Activated naive CD4-positive, alpha-beta T cell treated with anti-CD3 and anti-CD28 coated beads for 36 hours (primary cell): ENCODE measurements around the gene SNAPC4. TPM values are rescaled to one million over a fixed set of nuclear protein-coding genes. Genes with fewer than 3 reads are reported as not detected.
A peak's percentile ranks its signal among the peaks of the same experiment; 100 is the strongest.

Experiments used
- CTCF ChIA-PET: fragments of 350-600 bp; sonication (Branson Sonifier 250); formaldehyde crosslinking; loops from one replicate; lab custom pipeline; 2021; ENCODE audit warnings: antibody characterized with exemption; lab: Charles Lee
- DNase-seq: peaks from one replicate; pipeline ENCODE4 v3.0.0-alpha.2; 2020
- H3K27ac Mint-ChIP-seq: one replicate; pipeline ENCODE4 v1.8.0; 2021; ENCODE audit warnings: mild to moderate bottlenecking, mixed read lengths
- H3K27me3 Mint-ChIP-seq: one replicate; pipeline ENCODE4 v1.8.0; 2021; ENCODE audit warnings: low read depth, mixed read lengths
- H3K36me3 Mint-ChIP-seq: one replicate; pipeline ENCODE4 v1.8.0; 2021; ENCODE audit warnings: low read depth, mixed read lengths
- H3K4me1 Mint-ChIP-seq: one replicate; pipeline ENCODE4 v1.8.0; 2021; ENCODE audit warnings: low read depth, mixed read lengths
- H3K4me3 Mint-ChIP-seq: one replicate; pipeline ENCODE4 v1.8.0; 2021; ENCODE audit warnings: mild to moderate bottlenecking, moderate library complexity, mixed read lengths
- H3K9me3 Mint-ChIP-seq: one replicate; pipeline ENCODE4 v1.8.0; 2021; ENCODE audit warnings: mixed read lengths
- intact Hi-C: fragments of 100-400 bp; cut with micrococcal nuclease; formaldehyde crosslinking; loops from one replicate; pipeline ENCODE4 v1.15.1; 2023
- total RNA-seq, 2 experiments: library from RNA; stranded (reverse); gene quantifications; one replicate each; pipeline ENCODE4 v1.2.3, GENCODE V29; 2021

SNAPC4 gene, protein sequence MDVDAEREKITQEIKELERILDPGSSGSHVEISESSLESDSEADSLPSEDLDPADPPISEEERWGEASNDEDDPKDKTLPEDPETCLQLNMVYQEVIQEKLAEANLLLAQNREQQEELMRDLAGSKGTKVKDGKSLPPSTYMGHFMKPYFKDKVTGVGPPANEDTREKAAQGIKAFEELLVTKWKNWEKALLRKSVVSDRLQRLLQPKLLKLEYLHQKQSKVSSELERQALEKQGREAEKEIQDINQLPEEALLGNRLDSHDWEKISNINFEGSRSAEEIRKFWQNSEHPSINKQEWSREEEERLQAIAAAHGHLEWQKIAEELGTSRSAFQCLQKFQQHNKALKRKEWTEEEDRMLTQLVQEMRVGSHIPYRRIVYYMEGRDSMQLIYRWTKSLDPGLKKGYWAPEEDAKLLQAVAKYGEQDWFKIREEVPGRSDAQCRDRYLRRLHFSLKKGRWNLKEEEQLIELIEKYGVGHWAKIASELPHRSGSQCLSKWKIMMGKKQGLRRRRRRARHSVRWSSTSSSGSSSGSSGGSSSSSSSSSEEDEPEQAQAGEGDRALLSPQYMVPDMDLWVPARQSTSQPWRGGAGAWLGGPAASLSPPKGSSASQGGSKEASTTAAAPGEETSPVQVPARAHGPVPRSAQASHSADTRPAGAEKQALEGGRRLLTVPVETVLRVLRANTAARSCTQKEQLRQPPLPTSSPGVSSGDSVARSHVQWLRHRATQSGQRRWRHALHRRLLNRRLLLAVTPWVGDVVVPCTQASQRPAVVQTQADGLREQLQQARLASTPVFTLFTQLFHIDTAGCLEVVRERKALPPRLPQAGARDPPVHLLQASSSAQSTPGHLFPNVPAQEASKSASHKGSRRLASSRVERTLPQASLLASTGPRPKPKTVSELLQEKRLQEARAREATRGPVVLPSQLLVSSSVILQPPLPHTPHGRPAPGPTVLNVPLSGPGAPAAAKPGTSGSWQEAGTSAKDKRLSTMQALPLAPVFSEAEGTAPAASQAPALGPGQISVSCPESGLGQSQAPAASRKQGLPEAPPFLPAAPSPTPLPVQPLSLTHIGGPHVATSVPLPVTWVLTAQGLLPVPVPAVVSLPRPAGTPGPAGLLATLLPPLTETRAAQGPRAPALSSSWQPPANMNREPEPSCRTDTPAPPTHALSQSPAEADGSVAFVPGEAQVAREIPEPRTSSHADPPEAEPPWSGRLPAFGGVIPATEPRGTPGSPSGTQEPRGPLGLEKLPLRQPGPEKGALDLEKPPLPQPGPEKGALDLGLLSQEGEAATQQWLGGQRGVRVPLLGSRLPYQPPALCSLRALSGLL (N-terminal part only)
- 10 to 100 TPM; 12.3 to 14.1 TPM for total RNA-seq

DNA sequence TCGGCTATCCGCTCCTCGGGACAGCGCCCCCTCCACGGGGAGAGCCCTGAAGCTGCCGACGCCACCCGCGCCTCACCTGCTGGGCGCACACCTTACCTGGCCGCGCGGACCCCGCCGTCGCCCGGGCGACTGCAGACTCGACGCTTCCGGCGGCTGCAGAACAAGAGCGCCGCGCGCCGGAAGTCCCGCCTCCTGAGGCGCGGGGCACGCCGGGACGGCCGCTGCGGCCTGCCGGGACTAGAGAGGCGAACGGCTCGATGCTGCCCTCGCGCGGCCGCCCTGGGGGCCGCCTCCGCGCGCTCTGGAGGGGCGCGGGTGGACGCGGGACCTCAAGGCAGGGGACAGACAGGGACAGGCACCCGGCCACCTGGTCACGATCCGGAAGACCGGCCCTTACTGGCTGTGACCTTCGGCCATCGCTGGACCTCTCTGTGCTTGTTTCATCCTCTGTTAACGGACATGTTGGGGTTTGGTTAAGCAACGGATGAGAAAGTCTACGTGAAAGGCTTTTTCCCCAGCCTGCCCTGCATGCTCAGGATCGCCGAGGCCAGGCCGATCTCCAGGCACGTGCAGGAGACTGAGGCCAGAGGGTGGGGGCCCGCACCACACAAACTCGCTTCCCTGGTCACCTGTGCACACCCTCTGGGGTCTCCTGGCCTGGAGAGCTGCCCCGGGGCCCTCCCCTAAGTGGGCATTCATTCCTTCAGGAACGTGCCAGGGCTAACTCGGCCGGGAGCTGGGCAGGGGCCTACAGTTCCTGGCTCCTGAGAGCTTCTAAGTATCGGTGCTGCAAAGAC lies at the start of gene SNAPC4:
TSS of gene SNAPC4 (minus strand) at position 133 of the 797 bp plus-strand sequence. CDS start 1,742 bp downstream, outside the sequence.
- peak; percentile 85 for DNase-seq
- Mint-ChIP-seq H3K36me3 (peaks cover 51% of the 10 kb centered on the region), H3K4me3 (peak within 1 kb of the TSS; percentile 78), H3K27ac (peak within 1 kb of the TSS; percentile 59), H3K27me3 (no peaks in the 10 kb centered on the region), H3K4me1 (peaks cover 57% of the 10 kb centered on the region), H3K9me3 (no peaks in the 10 kb centered on the region)
- CTCF ChIA-PET = interaction anchor here (0.6 to 1.5 kb wide), 8 partner anchors 9 to 483 kb away, joined by 3 to 8 read pairs (median 3); partner anchors contain the start of gene DNLZ
- intact Hi-C loops = loop anchor here (1.0 to 5.0 kb wide), 6 partner anchors 10 to 687 kb away; partner anchors contain the start of genes CAMSAP1, ENTR1, MAN1B1 and PMPCA

DNA sequence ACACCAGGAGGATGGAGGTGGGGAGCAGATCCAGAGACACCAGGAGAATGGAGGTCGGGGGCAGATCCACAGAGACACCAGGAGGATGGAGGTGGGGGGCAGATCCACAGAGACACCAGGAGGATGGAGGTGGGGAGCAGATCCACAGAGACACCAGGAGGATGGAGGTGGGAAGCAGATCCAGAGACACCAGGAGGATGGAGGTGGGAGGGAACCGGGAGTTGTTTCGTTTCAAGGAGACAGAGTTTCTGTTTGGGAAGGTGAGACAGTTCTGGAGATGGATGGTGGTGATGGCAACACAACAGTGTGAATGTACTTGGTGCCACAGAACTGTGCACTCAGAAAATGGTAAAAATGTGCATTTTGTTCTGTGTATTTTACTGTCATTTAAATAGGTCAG lies 48.7 kb upstream of the SNAPC4 start:
- no peaks in the 10 kb centered on the region for H3K27me3 Mint-ChIP-seq
- intact Hi-C loops = no loop called here
- H3K36me3 Mint-ChIP-seq = peaks cover 44% of the 10 kb centered on the region

DNA sequence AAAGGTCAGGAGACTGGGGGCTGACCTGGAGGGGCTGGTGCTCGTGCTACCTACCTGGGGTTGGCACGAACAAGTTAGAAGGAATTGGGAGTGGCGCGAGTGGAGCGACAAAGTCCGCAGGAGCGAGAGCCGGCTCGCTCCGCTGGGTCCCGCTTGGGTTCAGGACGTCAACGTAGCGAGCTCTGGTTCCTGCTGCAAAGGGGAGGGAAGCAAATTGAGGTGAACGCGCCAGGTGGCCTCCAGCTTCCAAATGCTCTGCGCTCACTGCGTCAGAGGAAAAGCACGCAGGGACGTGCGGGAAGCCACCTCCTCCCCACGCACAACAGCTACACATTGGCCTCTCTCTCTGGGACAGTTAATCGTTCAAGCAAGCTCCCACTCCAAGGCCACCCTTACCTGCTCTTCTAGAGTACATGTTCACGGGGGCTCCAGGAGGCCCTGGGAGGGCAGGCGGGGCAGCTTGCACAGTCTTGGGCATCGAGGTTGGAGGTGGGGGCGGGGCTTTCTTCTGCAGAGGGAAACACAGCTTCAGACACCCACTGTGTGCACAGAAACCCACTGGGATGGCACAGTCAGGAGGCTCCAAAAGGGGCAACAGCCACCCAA lies 47.3 kb upstream of the SNAPC4 start:
- Mint-ChIP-seq H3K4me1 (no peaks in the 10 kb centered on the region), H3K4me3 (no peak overlapping the region), H3K36me3 (peaks cover 41% of the 10 kb centered on the region), H3K27ac (no peak overlapping the region), H3K9me3 (no peaks in the 10 kb centered on the region), H3K27me3 (no peaks in the 10 kb centered on the region)
- intact Hi-C loops = no loop called here
- no peak for DNase-seq
- CTCF ChIA-PET = interaction anchor here (0.6 to 0.7 kb wide), 2 partner anchors 10 to 260 kb away, joined by 3 to 4 read pairs; no protein-coding TSS in a partner anchor

More for the DNA sequence above, 48.7 kb upstream of the SNAPC4 start:
- Mint-ChIP-seq H3K4me3 (no peak overlapping the region), H3K27ac (no peak overlapping the region), H3K4me1 (no peaks in the 10 kb centered on the region), H3K9me3 (no peaks in the 10 kb centered on the region)
- CTCF ChIA-PET = no interaction called here
- no peak for DNase-seq

DNA sequence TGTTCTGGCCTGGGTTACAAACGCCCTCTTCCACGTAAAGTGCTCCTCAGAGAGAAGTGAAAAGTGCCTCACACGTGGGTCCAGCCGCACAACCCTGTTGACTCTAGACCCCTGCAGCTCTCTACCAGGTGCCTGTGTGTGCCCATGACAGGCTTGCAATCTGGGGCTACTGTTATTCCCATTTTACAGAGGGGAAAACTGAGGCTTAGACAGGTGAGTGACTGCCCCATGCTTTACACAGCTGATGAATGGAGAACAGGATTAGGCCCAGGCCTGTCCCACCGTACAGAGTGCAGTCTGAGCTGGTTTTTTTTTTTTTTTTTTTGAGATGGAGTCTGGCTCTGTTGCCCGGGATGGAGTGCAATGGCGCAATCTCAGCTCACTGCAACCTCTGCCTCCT lies 45.8 kb upstream of the SNAPC4 start:
- CTCF ChIA-PET = interaction anchor here (0.6 kb wide), 2 partner anchors 39 to 45 kb away, joined by 3 to 4 read pairs; no protein-coding TSS in a partner anchor

DNA sequence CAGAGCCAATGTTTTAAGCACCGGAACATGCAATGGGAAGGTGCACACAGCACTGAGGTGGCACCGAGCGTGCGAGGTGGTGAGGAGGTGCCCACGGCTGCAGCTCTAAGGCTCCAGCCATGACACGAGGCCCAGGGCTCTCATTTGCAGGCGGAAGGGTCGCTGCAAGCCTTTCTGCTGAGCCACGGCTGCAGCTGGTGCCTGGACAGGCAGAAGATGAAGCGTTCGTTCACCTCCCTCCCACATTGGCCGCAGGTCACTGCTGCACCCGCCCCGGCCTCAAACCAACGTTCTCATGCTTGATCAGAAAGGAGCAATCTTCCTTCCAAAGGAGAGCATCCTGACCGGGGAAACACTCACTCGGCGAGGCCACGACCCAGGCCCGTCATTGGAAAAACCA lies 44.1 kb upstream of the SNAPC4 start:
- H3K9me3 Mint-ChIP-seq = no peaks in the 10 kb centered on the region
- peaks cover 4% of the 10 kb centered on the region for H3K4me1 Mint-ChIP-seq
- no peak for DNase-seq
- peaks cover 35% of the 10 kb centered on the region for H3K36me3 Mint-ChIP-seq
- intact Hi-C loops = no loop called here
- H3K4me3 Mint-ChIP-seq = no peak overlapping the region
- CTCF ChIA-PET = interaction anchor here (0.6 kb wide), 1 partner anchor 11 kb away, joined by 3 read pairs; no protein-coding TSS in a partner anchor
- H3K27me3 Mint-ChIP-seq = no peaks in the 10 kb centered on the region
- no peak overlapping the region for H3K27ac Mint-ChIP-seq

More for the DNA sequence above, 45.8 kb upstream of the SNAPC4 start:
- no peak overlapping the region for H3K4me3 Mint-ChIP-seq
- no peaks in the 10 kb centered on the region for H3K9me3 Mint-ChIP-seq
- H3K27ac Mint-ChIP-seq = peak overlapping the region; percentile 13
- no peaks in the 10 kb centered on the region for H3K27me3 Mint-ChIP-seq
- no peaks in the 10 kb centered on the region for H3K4me1 Mint-ChIP-seq
- peaks cover 40% of the 10 kb centered on the region for H3K36me3 Mint-ChIP-seq
- no peak for DNase-seq
- intact Hi-C loops = no loop called here

DNA sequence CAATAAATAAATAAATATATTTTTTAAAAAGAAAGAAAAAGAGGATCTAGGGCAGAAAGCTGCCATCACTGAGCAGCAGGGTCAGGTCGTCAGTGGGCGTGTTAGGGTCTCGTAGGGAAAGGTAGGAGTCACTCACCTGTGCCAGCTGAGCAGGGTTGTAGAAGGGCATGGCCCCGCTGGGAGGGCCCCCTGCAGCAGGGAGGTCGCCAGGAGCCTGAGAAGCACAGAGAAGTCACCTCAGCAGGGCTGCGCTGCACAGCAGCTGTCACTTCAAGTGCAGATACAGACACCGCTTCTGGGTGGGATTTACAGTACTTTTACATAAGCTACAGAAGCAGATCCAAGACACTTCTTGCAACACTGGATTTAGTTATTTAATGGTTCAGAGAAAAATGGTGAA lies 43.7 kb upstream of the SNAPC4 start:
- no peaks in the 10 kb centered on the region for H3K27me3 Mint-ChIP-seq
- no peaks in the 10 kb centered on the region for H3K9me3 Mint-ChIP-seq
- intact Hi-C loops = no loop called here
- H3K27ac Mint-ChIP-seq = no peak overlapping the region
- H3K4me3 Mint-ChIP-seq = no peak overlapping the region
- DNase-seq = no peak
- CTCF ChIA-PET = no interaction called here
- peaks cover 4% of the 10 kb centered on the region for H3K4me1 Mint-ChIP-seq
- peaks cover 35% of the 10 kb centered on the region for H3K36me3 Mint-ChIP-seq

DNA sequence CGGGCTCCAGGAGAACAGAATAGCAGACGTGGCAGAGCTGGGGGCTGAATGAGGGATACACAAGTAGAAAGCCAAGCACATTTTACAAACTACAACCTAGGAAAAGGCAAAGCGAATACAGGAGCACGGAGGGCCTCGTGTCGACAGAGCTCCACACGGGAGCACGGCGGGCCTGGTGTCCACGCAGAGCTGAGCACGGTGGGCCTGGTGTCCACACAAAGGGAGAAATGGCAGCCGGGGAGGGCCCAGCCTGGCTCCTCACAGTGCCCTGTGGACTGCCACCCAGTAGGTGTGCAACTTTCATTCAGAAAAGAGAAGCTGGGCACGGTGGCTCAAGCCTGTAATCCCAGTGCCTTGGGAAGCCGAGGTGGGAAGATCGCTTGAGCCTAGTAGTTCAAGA lies 43.1 kb upstream of the SNAPC4 start:
- no peak overlapping the region for H3K4me3 Mint-ChIP-seq
- peaks cover 8% of the 10 kb centered on the region for H3K4me1 Mint-ChIP-seq
- no peak overlapping the region for H3K27ac Mint-ChIP-seq
- no peak for DNase-seq
- no peaks in the 10 kb centered on the region for H3K27me3 Mint-ChIP-seq
- peaks cover 33% of the 10 kb centered on the region for H3K36me3 Mint-ChIP-seq
- intact Hi-C loops = no loop called here
- CTCF ChIA-PET = no interaction called here
- no peaks in the 10 kb centered on the region for H3K9me3 Mint-ChIP-seq

DNA sequence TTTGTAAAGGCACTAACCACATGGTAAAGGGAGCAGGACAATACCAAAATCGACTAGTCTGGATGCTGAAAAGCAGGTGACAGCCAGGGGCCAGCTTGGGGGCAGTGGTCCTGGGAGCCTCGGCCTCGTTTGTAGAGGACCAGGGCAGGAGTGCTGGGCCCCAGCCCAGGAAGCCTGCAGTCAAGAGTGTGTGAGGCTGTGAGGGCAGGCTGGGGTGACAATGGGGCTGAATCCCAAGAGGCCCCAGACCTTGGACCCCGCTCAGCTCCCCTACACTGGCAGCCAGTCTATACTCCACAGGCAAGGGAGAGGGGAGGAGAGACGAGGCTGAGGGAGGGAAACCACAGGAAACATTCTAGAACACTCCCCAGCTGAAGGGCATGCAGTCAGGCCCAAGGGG lies 42.3 kb upstream of the SNAPC4 start:
- H3K9me3 Mint-ChIP-seq = no peaks in the 10 kb centered on the region
- CTCF ChIA-PET = no interaction called here

DNA sequence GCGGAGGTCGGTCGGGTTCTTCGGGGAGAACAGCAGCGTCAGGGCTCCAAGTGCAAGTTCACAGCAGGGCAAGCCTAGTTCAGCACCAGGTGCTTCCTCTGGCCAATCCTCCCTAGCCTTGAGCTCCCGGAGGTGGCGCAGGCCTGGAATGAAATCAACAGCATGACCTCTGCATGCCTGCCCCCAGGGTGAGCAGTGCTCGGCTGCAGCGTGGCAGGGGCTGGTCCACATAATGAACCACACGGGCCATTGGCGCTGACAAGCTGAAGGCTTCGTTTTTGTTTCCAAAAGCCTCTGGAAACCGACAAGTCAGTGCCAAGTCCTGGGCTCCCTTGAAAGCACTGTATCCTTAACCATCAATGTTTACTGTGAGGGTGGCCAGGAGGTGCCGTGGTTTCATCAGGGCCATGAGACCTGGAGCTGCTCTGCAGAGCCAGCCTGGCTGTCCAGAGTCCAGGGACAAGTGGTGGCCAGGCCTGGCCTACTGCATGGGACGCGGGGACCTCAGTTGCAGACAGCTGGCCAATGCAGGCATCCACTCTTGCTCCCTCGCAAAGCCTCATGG lies 41.8 kb upstream of the SNAPC4 start:
- Mint-ChIP-seq H3K27me3 (no peaks in the 10 kb centered on the region), H3K36me3 (peaks cover 23% of the 10 kb centered on the region), H3K27ac (peak overlapping the region; percentile 62), H3K4me3 (no peak overlapping the region), H3K9me3 (no peaks in the 10 kb centered on the region), H3K4me1 (peaks cover 21% of the 10 kb centered on the region)
- DNase-seq = no peak
- CTCF ChIA-PET = interaction anchor here (0.6 to 0.8 kb wide), 2 partner anchors 38 to 79 kb away, joined by 3 read pairs; no protein-coding TSS in a partner anchor
- intact Hi-C loops = no loop called here

More for the DNA sequence above, 42.3 kb upstream of the SNAPC4 start:
- DNase-seq = no peak
- intact Hi-C loops = no loop called here
- H3K36me3 Mint-ChIP-seq = peaks cover 26% of the 10 kb centered on the region
- no peaks in the 10 kb centered on the region for H3K27me3 Mint-ChIP-seq
- H3K4me1 Mint-ChIP-seq = peaks cover 16% of the 10 kb centered on the region
- H3K4me3 Mint-ChIP-seq = no peak overlapping the region
- H3K27ac Mint-ChIP-seq = no peak overlapping the region

DNA sequence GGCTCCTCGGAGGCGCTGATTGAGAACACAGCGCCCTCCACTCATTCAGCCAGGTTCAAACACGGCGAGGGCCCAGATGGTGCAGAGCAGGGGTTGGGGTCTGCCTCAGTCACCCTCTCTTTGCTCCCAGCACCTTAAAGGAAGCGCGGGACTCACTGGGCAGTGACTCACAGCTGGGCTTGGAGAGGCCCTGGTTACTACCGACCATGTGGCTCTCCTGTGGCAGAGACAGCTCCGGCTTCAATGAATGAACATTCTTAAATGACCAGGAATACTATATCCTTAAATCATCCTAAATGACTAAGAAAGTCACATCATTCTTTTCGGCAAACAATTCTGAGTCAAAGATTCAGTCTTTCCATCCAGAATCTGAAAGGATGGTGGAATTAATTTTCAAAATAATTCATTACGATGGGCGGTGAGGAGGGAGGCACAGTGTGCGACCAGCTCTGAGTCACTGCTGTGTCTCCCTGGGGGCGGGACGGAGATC lies 41.3 kb upstream of the SNAPC4 start:
- CTCF ChIA-PET = interaction anchor here (0.6 to 0.8 kb wide), 2 partner anchors 38 to 78 kb away, joined by 3 read pairs; no protein-coding TSS in a partner anchor
- Mint-ChIP-seq H3K9me3 (no peaks in the 10 kb centered on the region), H3K36me3 (peaks cover 19% of the 10 kb centered on the region), H3K4me1 (peaks cover 23% of the 10 kb centered on the region), H3K27me3 (no peaks in the 10 kb centered on the region), H3K4me3 (no peak overlapping the region), H3K27ac (peak overlapping the region; percentile 62)
- intact Hi-C loops = no loop called here
- DNase-seq = no peak
